GM06990 (cell line): Measurements from ENCODE around the gene BMP2.

Experiments used
- DNase-seq: peaks from one replicate; pipeline ENCODE4 v3.0.0-alpha.2; 2011; ENCODE audit not compliant: insufficient read length; ENCODE audit errors: extremely low read depth
- H3K27me3 ChIP-seq: replicated peaks from 2 replicates; pipeline ENCODE4 v1.6.0; 2011; ENCODE audit warnings: low read length; ENCODE audit not compliant: control insufficient read depth, insufficient read depth
- H3K36me3 ChIP-seq: 2 replicates; pipeline ENCODE4 v1.5.1; 2011; ENCODE audit warnings: low read length; ENCODE audit not compliant: control insufficient read depth, insufficient read depth
- H3K4me3 ChIP-seq: replicated peaks from 2 replicates; pipeline ENCODE4 v1.5.1; 2011; ENCODE audit warnings: low read depth, mild to moderate bottlenecking, control low read depth, low read length
- TF ChIP-seq, protein P1 (sequence below): IDR thresholded peaks from 2 replicates; pipeline ENCODE4 v1.5.1; 2011; ENCODE audit warnings: low read length, control low read depth, mild to moderate bottlenecking, inconsistent platforms; ENCODE audit not compliant: insufficient read depth, poor library complexity, severe bottlenecking

Gene BMP2

DNA sequence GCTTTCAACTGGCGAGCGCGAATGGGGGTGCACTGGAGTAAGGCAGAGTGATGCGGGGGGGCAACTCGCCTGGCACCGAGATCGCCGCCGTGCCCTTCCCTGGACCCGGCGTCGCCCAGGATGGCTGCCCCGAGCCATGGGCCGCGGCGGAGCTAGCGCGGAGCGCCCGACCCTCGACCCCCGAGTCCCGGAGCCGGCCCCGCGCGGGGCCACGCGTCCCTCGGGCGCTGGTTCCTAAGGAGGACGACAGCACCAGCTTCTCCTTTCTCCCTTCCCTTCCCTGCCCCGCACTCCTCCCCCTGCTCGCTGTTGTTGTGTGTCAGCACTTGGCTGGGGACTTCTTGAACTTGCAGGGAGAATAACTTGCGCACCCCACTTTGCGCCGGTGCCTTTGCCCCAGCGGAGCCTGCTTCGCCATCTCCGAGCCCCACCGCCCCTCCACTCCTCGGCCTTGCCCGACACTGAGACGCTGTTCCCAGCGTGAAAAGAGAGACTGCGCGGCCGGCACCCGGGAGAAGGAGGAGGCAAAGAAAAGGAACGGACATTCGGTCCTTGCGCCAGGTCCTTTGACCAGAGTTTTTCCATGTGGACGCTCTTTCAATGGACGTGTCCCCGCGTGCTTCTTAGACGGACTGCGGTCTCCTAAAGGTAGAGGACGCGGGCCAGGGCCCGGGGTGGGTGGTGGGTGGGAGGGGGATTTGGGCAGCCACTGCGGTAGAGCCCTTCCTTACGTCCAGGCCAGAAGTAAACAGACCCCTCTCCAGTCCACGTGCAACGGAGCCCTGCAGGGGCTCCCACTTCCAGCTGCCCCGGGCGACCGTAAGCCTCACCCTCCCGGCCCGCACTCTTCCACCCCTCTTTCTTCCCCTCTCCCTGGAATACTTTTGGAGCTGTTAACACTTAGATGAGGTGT is 998 bp downstream of the BMP2 start:
- peak; percentile 3 for DNase-seq
- Histone ChIP-seq H3K4me3 (peak overlapping the region; percentile 35; the same call in 1 of the 2 replicates), H3K27me3 (no peaks in the 10 kb centered on the region; the same call in 1 of the 2 replicates), H3K36me3 (no peaks in the 10 kb centered on the region)
- TF ChIP-seq, protein P1, sequence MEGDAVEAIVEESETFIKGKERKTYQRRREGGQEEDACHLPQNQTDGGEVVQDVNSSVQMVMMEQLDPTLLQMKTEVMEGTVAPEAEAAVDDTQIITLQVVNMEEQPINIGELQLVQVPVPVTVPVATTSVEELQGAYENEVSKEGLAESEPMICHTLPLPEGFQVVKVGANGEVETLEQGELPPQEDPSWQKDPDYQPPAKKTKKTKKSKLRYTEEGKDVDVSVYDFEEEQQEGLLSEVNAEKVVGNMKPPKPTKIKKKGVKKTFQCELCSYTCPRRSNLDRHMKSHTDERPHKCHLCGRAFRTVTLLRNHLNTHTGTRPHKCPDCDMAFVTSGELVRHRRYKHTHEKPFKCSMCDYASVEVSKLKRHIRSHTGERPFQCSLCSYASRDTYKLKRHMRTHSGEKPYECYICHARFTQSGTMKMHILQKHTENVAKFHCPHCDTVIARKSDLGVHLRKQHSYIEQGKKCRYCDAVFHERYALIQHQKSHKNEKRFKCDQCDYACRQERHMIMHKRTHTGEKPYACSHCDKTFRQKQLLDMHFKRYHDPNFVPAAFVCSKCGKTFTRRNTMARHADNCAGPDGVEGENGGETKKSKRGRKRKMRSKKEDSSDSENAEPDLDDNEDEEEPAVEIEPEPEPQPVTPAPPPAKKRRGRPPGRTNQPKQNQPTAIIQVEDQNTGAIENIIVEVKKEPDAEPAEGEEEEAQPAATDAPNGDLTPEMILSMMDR = no peak

DNA sequence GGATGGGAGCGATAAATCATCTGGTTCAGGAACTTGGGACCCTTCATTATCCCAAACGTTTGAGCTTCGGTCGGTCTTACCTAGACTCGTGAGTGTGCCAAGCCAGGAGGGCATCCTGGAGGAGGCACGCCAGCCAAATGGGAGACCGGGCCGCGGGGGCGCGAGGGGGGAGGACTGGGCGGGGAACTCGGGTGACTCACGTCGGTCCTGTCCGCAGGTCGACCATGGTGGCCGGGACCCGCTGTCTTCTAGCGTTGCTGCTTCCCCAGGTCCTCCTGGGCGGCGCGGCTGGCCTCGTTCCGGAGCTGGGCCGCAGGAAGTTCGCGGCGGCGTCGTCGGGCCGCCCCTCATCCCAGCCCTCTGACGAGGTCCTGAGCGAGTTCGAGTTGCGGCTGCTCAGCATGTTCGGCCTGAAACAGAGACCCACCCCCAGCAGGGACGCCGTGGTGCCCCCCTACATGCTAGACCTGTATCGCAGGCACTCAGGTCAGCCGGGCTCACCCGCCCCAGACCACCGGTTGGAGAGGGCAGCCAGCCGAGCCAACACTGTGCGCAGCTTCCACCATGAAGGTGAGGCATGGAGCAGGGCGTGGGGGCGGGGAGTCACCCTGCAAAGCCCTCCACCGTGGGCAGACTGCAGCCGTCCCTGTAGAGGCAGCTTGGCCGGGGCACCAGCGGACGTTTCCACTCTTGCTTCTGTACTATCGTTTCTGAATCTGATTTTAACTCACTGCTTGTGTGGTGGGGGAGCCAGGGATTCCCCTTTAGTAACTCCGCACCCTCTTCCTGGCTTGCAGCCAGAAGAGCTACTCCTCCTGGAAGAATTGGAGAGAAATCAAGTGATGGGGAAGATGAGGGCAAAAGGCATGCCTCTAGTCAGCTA is 2.7 kb downstream of the BMP2 start:
- peak; percentile 3 for DNase-seq
- TF ChIP-seq, protein P1 = no peak
- Histone ChIP-seq H3K36me3 (no peaks in the 10 kb centered on the region), H3K27me3 (no peaks in the 10 kb centered on the region; the same call in 1 of the 2 replicates), H3K4me3 (no peak overlapping the region)

DNA sequence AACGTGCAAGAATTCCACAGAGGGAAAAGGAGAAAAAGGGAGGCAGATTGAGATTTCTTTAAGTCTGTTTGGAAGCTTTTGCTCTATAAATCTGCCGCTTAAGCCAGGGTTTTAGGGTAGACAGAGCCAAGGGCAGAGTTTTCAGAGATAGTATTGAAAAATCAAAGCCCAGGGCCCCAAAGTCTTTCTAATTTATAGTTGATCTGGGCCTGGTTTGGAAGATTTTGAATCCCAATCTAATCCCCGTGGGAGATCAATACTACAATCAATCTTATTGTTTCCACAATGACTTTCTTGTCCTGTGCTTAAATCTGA is 3.3 kb downstream of the BMP2 start:
- TF ChIP-seq, protein P1 = no peak
- DNase-seq = no peak
- H3K4me3 ChIP-seq = no peak overlapping the region
- no peaks in the 10 kb centered on the region for H3K36me3 ChIP-seq
- H3K27me3 ChIP-seq = no peaks in the 10 kb centered on the region; the same call in 1 of the 2 replicates

DNA sequence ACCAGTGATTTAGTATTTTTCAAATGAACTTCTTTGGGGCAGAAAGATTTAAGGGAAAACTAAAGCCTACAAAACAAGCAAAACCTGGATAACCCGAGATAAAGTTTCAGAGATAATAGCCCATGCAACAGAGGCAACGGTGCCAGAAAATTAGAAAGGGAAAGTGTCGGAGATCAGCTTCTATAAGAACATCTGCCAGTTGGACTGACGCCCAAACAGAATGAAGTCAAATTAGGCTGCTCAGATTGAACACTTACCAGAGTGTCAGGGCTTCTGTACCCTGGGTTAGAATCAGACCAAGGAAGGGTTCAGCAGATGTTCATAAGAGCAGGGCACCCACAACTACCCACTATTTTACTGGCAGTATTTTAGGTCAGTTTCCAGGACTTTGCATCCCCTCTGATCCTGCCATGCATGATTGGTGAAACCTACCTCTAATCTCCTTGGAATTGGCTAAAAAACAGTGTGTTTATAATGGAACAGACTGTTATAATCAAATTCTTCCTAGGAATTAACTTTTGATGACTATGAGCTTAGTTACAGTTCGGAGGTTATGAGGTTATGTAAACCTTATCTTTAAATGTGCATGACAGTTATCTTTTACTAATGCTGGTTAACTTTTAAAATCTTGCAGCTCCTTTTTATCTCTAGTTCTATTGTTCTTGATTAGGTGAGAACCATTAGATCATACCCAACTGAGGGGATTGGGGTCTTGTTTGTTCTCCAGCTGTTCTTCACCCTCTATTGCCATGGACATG is 13.1 kb downstream of the BMP2 start:
- DNase-seq = no peak
- TF ChIP-seq, protein P1 = no peak

DNA sequence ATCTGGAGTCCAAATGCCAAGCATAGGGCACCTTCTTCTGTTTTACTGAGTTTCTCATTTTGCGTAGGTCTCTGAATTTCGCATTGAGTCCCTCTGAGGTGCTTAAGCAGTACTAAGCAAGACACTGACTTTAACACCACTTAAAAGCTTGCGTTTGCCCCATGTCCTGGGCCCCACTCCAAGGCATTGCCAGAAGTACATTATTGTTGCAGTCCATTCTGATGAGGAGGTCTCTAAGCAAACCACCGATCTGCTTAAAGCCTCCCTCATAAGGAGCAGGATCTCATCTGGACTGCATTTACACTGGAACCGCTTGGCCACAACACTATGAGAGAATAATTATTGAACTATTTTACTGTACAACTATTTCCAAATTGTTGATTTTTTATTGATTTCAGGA is 16.3 kb downstream of the BMP2 start:
- Histone ChIP-seq H3K4me3 (no peak overlapping the region), H3K27me3 (no peaks in the 10 kb centered on the region), H3K36me3 (no peaks in the 10 kb centered on the region)
- TF ChIP-seq, protein P1 = no peak
- DNase-seq = no peak

More for the DNA sequence above, 13.1 kb downstream of the BMP2 start:
- H3K4me3 ChIP-seq = no peak overlapping the region
- H3K27me3 ChIP-seq = no peaks in the 10 kb centered on the region
- no peaks in the 10 kb centered on the region for H3K36me3 ChIP-seq
